Subcutaneous abdominal adipose tissue (tissue), 5 donors: ENCODE data around the gene CYGB.
"Not testable (repeated sequence)": the region's sequence is repeated elsewhere in the genome, so short reads cannot be mapped to it uniquely, and the experiment has no call there.

ENCODE experiments used
- H3K27ac ChIP-seq: one replicate; pipeline ENCODE4 v1.7.0; 2013; ENCODE audit warnings: low read depth, mild to moderate bottlenecking, inconsistent platforms, low read length, moderate library complexity
- H3K27me3 ChIP-seq, 5 donors: one replicate each; pipeline ENCODE4 v1.7.0; 2013; ENCODE audit warnings: low read length in 5 of 5, inconsistent platforms in 1 of 5; ENCODE audit not compliant: control insufficient read depth in 5 of 5, insufficient read depth in 4 of 5
- H3K36me3 ChIP-seq, 5 donors: one replicate each; pipeline ENCODE4 v1.7.0; 2013; ENCODE audit warnings: low read length in 5 of 5; ENCODE audit not compliant: control insufficient read depth in 5 of 5, insufficient read depth in 5 of 5
- H3K4me1 ChIP-seq, 5 donors: one replicate each; pipeline ENCODE4 v1.7.0; 2013; ENCODE audit warnings: low read length in 5 of 5, mild to moderate bottlenecking in 3 of 5, moderate library complexity in 1 of 5; ENCODE audit not compliant: control insufficient read depth in 5 of 5, insufficient read depth in 5 of 5
- H3K4me3 ChIP-seq, 5 donors: one replicate each; pipeline ENCODE4 v1.7.0; 2013; ENCODE audit warnings: low read length in 5 of 5, low read depth in 1 of 5
- H3K9ac ChIP-seq, 5 donors: one replicate each; pipeline ENCODE4 v1.7.0; 2013; ENCODE audit warnings: low read length in 5 of 5, mild to moderate bottlenecking in 4 of 5, moderate library complexity in 3 of 5
- H3K9me3 ChIP-seq, 5 donors: one replicate each; pipeline ENCODE4 v1.7.0; 2013; ENCODE audit warnings: low read length in 5 of 5; ENCODE audit not compliant: control insufficient read depth in 5 of 5
- donor health status: healthy.
- donor health status: healthy.
- donor health status: healthy.
- donor health status: healthy.
- donor health status: healthy.

Gene CYGB

DNA sequence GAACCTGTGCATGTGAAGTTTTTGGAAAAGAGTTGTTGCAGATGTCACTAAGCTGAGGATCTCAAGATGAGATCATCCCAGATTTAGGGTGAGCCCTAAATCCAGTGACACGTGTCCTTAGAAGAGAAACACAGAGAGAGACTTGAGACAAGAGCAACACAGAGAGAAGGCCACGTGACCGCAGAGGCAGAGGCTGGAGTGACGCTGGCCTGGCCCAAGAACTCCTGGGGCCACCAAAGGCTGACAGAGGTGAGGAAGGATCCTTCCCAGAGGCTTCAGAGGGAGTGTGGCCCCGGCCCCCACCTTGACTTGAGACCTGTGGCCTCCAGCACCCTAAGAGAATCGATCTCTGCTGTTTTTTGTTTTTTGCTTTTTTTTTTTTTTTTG, 24.2 kb downstream of the CYGB start:
- Histone ChIP-seq H3K27ac (no peak overlapping the region), H3K4me1 (peaks cover 7 to 32% (median 15%) of the 10 kb centered on the region in 5 donors), H3K9ac (no peak overlapping the region), H3K36me3 (no peaks in the 10 kb centered on the region), H3K9me3 (no peaks in the 10 kb centered on the region), H3K27me3 (peaks cover 0 to 3% (median 0%) of the 10 kb centered on the region in 5 donors), H3K4me3 (no peak overlapping the region)

DNA sequence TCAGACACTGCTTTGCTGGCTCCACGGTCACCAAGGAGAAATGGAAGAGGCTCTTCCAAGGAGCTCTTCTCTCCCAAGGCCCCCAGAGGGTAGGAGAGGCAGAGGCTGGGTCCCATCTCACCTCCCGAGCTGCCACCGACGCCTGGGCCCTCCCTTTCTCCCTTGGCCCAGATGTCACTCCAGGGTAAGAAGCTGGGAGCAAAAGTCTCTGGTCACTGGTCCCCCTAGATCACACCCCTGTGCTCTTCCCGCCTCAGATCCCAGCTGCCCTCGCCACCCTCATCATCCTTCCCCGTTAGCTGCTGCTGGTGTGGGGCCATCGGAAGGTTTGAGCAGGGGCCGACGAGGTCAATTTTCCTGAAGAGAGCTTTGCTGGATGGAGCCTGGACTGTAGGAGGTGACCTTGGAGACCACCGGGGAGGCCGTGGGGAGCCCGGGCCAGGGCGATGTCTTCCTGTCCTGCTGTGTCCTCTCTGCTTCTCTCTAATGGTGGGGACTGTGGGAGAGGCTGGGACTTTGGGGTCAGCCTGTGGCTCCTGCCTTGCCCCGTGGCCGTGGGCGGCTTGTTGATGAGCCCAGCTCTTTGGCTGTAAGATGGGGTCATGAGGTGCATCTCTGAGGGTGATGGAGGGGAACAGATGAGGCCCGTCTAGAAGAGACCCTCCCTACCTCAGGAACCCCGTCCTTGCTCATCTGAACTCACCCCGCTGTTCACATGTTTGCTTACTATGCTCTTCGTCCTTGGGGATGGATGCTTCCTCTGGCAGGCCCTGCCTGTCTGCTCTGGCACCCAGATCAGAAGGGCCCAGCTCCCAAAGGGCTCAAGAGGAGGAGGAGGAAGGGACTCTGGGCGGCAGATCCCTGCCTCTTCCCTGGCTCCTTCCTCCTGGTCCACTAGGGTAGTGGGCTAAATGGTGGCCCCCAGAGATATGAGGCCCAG, 24.9 kb downstream of the CYGB start:
- H3K4me1 ChIP-seq = peaks cover 7 to 32% (median 15%) of the 10 kb centered on the region in 5 donors
- no peaks in the 10 kb centered on the region for H3K9me3 ChIP-seq
- no peak overlapping the region for H3K9ac ChIP-seq
- no peaks in the 10 kb centered on the region for H3K36me3 ChIP-seq
- peaks cover 0 to 7% (median 3%) of the 10 kb centered on the region in 5 donors for H3K27me3 ChIP-seq
- no peak overlapping the region for H3K27ac ChIP-seq
- no peak overlapping the region for H3K4me3 ChIP-seq

DNA sequence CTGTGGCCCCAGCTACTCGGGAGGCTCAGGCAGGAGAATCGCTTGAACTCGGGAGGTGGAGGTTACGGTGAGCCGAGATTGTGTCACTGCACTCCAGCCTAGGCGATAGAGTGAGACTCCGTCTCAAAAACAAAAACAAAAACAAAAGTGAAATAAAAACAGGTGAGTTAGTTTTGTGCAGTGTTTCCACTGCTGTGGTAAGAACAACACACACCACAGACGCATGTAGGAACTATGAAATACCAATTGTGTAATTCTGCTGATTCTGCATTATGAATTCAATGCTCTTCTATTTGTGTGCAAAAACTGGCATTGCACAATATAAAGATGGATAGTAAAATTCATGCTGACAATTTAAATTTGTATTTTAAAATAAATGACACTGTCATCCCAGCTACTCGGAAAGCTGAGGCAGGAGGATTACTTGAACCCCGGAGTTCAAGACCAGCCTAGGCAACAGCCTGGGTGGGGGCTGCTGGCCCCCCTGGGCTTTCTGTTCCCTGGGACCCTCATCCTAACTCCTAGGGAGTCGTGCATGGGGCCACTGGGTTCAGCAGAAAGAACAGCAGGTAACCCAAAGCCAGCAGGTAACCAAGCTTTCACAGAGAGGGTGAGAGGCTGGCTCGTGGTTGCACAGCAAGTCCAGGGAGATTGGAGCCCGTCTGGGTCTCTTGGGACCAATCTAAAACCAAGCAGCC, 25.7 kb downstream of the CYGB start:
- peaks cover 3 to 10% (median 5%) of the 10 kb centered on the region in 5 donors for H3K27me3 ChIP-seq
- H3K4me1 ChIP-seq = peaks cover 7 to 32% (median 15%) of the 10 kb centered on the region in 5 donors
- H3K36me3 ChIP-seq = no peaks in the 10 kb centered on the region
- no peaks in the 10 kb centered on the region for H3K9me3 ChIP-seq
- H3K27ac ChIP-seq = no peak overlapping the region
- no peak overlapping the region for H3K4me3 ChIP-seq
- H3K9ac ChIP-seq = no peak overlapping the region

DNA sequence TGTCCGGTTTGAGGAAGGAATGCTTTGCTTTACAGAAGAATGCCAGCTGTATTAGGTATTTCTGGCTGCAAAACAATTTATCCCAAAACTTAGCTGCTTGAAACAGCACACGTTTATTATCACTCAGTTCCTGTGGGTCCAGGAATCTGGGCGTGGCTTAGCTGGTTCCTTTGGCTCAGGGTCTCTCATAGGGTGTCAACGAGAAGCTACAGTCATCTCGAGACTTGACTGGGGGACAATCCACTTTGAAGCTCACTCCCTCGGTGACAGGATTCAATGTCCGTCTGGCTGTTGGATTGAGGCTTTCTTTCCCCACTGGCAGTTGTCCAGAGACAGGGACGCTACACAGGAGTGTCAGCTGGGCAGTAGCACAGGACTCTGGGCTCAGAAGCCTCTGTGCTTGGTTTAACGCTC, 26.7 kb downstream of the CYGB start:
- Histone ChIP-seq H3K9me3 (no peaks in the 10 kb centered on the region), H3K27ac (no peak overlapping the region), H3K4me1 (peaks cover 10 to 30% (median 15%) of the 10 kb centered on the region in 5 donors), H3K9ac (peak overlapping the region in 1 of 5 donors; percentile 42), H3K36me3 (no peaks in the 10 kb centered on the region), H3K27me3 (peaks cover 3 to 14% (median 7%) of the 10 kb centered on the region in 5 donors), H3K4me3 (no peak overlapping the region)

DNA sequence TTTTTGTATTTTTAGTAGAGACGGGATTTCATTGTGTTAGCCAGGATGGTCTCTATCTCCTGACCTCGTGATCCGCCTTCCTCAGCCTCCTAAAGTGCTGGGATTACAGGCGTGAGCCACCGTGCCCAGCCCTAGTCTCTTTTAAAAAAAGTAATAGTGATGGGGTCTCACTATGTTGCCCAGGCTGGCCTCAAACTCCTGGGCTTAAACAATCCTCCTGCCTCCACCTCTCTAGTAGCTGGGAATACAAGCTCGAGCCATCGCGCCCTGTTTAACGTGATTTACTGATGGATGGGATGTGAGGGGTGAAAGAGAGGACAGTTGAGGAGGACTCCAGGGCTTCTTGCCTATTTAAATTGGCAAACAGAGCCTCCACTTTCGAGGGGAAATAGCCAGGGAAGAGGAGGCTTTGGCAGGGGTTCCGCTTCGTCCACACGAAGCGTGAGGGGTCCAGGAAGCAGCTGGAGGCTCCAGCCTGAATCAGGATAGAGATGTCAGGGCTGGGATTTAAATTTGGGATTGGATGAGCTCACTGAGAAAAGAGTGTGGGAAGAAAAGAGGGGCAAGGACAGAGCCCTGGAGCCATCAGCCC, 28.9 kb downstream of the CYGB start:
- H3K9me3 ChIP-seq = not testable (repeated sequence)

DNA sequence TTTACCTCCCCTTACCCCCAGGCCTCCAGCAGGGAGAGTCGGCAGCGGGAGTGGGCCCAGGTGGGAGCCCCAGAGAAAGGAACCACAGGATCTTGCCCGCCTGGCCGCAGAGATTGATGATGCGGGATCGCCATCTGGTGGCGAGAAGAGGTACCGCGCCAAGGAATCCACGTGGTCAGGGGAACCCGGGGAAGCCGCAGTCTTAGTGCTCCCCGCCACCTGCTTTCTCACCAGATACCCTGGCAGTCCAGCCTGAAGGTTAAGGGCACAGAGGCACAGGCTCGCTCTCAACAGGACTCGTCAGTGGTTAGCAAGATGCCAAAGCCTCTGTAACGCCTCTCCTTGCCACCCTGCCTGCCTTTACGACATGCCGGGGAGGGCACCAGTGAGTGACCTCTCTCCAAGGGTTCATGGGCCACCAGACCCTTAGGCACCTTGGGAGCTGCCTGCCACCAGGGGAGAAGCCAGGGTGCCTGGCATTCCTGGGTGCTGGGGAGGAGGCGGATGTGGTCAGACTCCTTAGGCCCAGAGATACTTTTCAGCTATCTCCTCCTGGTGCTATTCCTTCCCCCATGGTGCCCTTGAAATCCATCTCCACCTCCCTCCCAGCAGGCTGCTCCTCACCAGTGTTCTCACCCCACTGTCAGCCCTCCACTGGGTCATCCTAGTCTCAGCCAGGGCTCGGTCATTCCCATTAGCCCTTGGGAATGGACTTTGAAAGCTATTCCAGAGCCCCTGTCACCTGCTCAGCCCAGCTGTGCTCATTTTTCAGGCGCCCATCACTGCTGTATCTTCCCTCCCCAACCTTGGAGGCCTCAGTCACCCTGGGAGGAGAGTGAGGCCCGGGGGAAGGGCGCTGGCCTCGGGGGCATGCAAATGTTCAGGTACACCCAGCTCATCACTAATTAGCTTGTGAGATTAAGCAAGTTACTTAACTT, 30.8 kb downstream of the CYGB start:
- H3K27me3 ChIP-seq = peaks cover 3 to 13% (median 7%) of the 10 kb centered on the region in 5 donors
- H3K4me1 ChIP-seq = peaks cover 4 to 25% (median 10%) of the 10 kb centered on the region in 5 donors
- H3K9me3 ChIP-seq = no peaks in the 10 kb centered on the region
- no peak overlapping the region for H3K27ac ChIP-seq
- H3K36me3 ChIP-seq = no peaks in the 10 kb centered on the region
- H3K9ac ChIP-seq = no peak overlapping the region
- peak overlapping the region in 1 of 5 donors; percentile 22 for H3K4me3 ChIP-seq

More for the DNA sequence above, 28.9 kb downstream of the CYGB start:
- not testable (repeated sequence) for H3K4me3 ChIP-seq, H3K36me3 ChIP-seq, H3K27ac ChIP-seq, H3K9ac ChIP-seq
- Histone ChIP-seq H3K27me3 (peaks cover 3 to 13% (median 7%) of the 10 kb centered on the region in 5 donors), H3K4me1 (peaks cover 3 to 21% (median 6%) of the 10 kb centered on the region in 5 donors)

DNA sequence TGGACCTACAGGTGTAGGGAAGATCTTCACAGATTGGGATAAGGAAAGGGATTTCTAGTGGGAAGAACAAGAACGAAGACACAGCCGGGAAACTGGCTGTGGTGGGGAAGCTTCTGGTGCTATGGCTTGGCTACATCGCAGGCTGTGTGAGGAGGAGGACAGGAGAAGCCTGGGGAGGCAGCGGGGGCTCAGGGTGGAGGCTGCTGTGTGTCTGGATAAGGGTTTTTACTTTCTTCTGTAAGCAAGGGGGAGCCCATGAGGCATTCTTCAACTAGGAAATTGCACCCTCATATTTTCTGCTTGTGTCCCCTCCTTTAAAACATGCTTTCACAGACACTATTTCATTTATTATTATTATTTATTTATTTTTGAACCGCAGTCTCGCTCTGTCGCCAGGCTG, 33.4 kb downstream of the CYGB start:
- H3K4me1 ChIP-seq = peaks cover 5 to 40% (median 31%) of the 10 kb centered on the region in 5 donors
- H3K27me3 ChIP-seq = peaks cover 3 to 13% (median 7%) of the 10 kb centered on the region in 5 donors
- no peak overlapping the region for H3K27ac ChIP-seq
- H3K9me3 ChIP-seq = no peaks in the 10 kb centered on the region
- no peaks in the 10 kb centered on the region for H3K36me3 ChIP-seq
- no peak overlapping the region for H3K9ac ChIP-seq
- H3K4me3 ChIP-seq = no peak overlapping the region

DNA sequence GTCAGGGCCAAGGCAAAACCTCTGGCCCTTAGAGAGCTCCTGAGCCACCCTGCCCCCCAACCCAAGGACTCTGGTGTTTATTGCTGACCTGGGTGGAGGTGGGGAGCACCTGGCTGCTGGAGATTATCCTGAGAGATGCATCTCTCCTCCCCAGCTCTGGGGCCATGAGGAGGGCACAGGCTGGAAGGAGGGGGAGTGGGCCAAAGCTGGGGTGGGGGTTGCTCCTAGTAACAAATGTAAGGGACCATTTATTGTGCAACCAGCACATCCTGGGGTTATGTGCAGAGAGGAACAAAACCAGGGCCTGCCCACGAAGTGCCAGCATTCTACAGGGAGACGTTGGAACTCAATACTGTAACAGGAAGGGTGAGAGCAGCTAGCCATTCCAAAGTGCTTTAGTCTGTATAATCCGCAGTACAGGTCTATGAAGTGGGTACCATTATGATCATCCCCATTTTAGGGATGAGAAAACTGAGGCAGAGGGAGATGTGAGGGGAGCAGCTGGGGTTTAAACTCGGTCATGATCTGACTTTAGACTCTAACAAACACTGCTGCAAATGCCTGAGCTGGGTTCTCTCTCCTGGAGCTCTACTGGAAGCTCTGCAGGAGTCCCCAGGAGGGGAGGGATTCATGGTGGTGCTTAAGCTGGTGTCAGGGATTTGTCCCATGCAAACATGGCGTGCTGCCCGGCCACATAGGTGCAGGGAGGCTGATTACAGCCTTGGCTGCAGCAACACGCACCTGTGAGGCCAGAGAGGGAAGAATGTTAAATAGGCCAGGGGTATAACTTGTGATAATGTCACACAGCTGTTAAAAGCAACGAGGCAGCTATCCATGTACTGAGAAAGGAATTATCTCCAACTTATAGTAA, 34.9 kb downstream of the CYGB start:
- H3K9me3 ChIP-seq = no peaks in the 10 kb centered on the region
- no peaks in the 10 kb centered on the region for H3K36me3 ChIP-seq
- no peak overlapping the region for H3K27ac ChIP-seq
- H3K9ac ChIP-seq = no peak overlapping the region
- peaks cover 0 to 9% (median 7%) of the 10 kb centered on the region in 5 donors for H3K27me3 ChIP-seq
- H3K4me3 ChIP-seq = no peak overlapping the region
- H3K4me1 ChIP-seq = peaks cover 8 to 56% (median 47%) of the 10 kb centered on the region in 5 donors
